ENCODE results near the gene OPRL1.
A peak's percentile ranks its signal among the peaks of the same experiment; 100 is the strongest.
"Not testable (repeated sequence)": the region's sequence is repeated elsewhere in the genome, so short reads cannot be mapped to it uniquely, and the experiment has no call there.

OPRL1 gene

GRCh38 chr20:64119301-64119680 is 39.4 kb downstream of the OPRL1 start:
- Mint-ChIP-seq H3K36me3 (no peaks in the 10 kb centered on the region), H3K4me1 (peaks cover 7% of the 10 kb centered on the region), H3K4me3 (no peak overlapping the region), H3K27ac (peak overlapping the region; percentile 43), H3K9me3 (no peaks in the 10 kb centered on the region), H3K27me3 (no peaks in the 10 kb centered on the region)

GRCh38 chr20:64119681-64120341 is 39.9 kb downstream of the OPRL1 start:
- Mint-ChIP-seq H3K27ac (peak overlapping the region; percentile 77), H3K9me3 (no peaks in the 10 kb centered on the region), H3K4me3 (peak overlapping the region; percentile 74), H3K4me1 (peaks cover 7% of the 10 kb centered on the region), H3K36me3 (no peaks in the 10 kb centered on the region), H3K27me3 (no peaks in the 10 kb centered on the region)

- no peak overlapping the region for H3K4me3 Mint-ChIP-seq
- H3K9me3 Mint-ChIP-seq = no peaks in the 10 kb centered on the region
- no peaks in the 10 kb centered on the region for H3K27me3 Mint-ChIP-seq
- no peak overlapping the region for H3K27ac Mint-ChIP-seq
- H3K36me3 Mint-ChIP-seq = no peaks in the 10 kb centered on the region
- H3K4me1 Mint-ChIP-seq = peaks cover 7% of the 10 kb centered on the region
Measured at GRCh38 chr20:64121586-64121985, 41.7 kb downstream of the OPRL1 start.

GRCh38 chr20:64122927-64123326 is 43.0 kb downstream of the OPRL1 start:
- not testable (repeated sequence) for H3K27ac Mint-ChIP-seq, H3K36me3 Mint-ChIP-seq, H3K4me3 Mint-ChIP-seq, H3K9me3 Mint-ChIP-seq, H3K27me3 Mint-ChIP-seq, H3K4me1 Mint-ChIP-seq

- not testable (repeated sequence) for H3K36me3 Mint-ChIP-seq
Measured at GRCh38 chr20:64123517-64123916, 43.6 kb downstream of the OPRL1 start.

GRCh38 chr20:64129146-64129782 is 49.4 kb downstream of the OPRL1 start:
- peaks cover 10% of the 10 kb centered on the region for H3K27me3 Mint-ChIP-seq
- no peaks in the 10 kb centered on the region for H3K4me1 Mint-ChIP-seq
- no peaks in the 10 kb centered on the region for H3K9me3 Mint-ChIP-seq
- H3K4me3 Mint-ChIP-seq = no peak overlapping the region
- H3K36me3 Mint-ChIP-seq = no peaks in the 10 kb centered on the region
- no peak overlapping the region for H3K27ac Mint-ChIP-seq

More at GRCh38 chr20:64123517-64123916, 43.6 kb downstream of the OPRL1 start:
- H3K27me3 Mint-ChIP-seq, H3K4me3 Mint-ChIP-seq, H3K9me3 Mint-ChIP-seq, H3K27ac Mint-ChIP-seq, H3K4me1 Mint-ChIP-seq: not testable (repeated sequence)

- no peak overlapping the region for H3K27ac Mint-ChIP-seq
Measured at GRCh38 chr20:64130271-64130670, 50.4 kb downstream of the OPRL1 start.

GRCh38 chr20:64130876-64131275 is 51.0 kb downstream of the OPRL1 start:
- H3K9me3 Mint-ChIP-seq = no peaks in the 10 kb centered on the region
- H3K4me3 Mint-ChIP-seq = no peak overlapping the region
- no peaks in the 10 kb centered on the region for H3K4me1 Mint-ChIP-seq
- peak overlapping the region; percentile 51 for H3K27ac Mint-ChIP-seq
- peaks cover 10% of the 10 kb centered on the region for H3K27me3 Mint-ChIP-seq
- H3K36me3 Mint-ChIP-seq = no peaks in the 10 kb centered on the region

More at GRCh38 chr20:64130271-64130670, 50.4 kb downstream of the OPRL1 start:
- Mint-ChIP-seq H3K27me3 (peaks cover 10% of the 10 kb centered on the region), H3K4me1 (no peaks in the 10 kb centered on the region), H3K36me3 (no peaks in the 10 kb centered on the region), H3K4me3 (no peak overlapping the region), H3K9me3 (no peaks in the 10 kb centered on the region)

- Mint-ChIP-seq H3K27me3 (peaks cover 10% of the 10 kb centered on the region), H3K27ac (no peak overlapping the region), H3K4me3 (no peak overlapping the region), H3K4me1 (no peaks in the 10 kb centered on the region), H3K36me3 (no peaks in the 10 kb centered on the region), H3K9me3 (no peaks in the 10 kb centered on the region)
Measured at GRCh38 chr20:64131406-64131805, 51.5 kb downstream of the OPRL1 start.

- Mint-ChIP-seq H3K27ac (no peak overlapping the region), H3K4me1 (no peaks in the 10 kb centered on the region), H3K9me3 (no peaks in the 10 kb centered on the region), H3K27me3 (peaks cover 8% of the 10 kb centered on the region), H3K36me3 (no peaks in the 10 kb centered on the region), H3K4me3 (no peak overlapping the region)
Measured at GRCh38 chr20:64133951-64134407, 54.1 kb downstream of the OPRL1 start.

GRCh38 chr20:64134744-64135143 is 54.9 kb downstream of the OPRL1 start:
- not testable (repeated sequence) for H3K9me3 Mint-ChIP-seq

GRCh38 chr20:64136004-64136710 is 56.3 kb downstream of the OPRL1 start:
- no peaks in the 10 kb centered on the region for H3K4me1 Mint-ChIP-seq
- H3K27me3 Mint-ChIP-seq = no peaks in the 10 kb centered on the region
- H3K36me3 Mint-ChIP-seq = no peaks in the 10 kb centered on the region
- no peak overlapping the region for H3K27ac Mint-ChIP-seq
- no peaks in the 10 kb centered on the region for H3K9me3 Mint-ChIP-seq
- H3K4me3 Mint-ChIP-seq = no peak overlapping the region

More at GRCh38 chr20:64134744-64135143, 54.9 kb downstream of the OPRL1 start:
- not testable (repeated sequence) for H3K27me3 Mint-ChIP-seq, H3K4me1 Mint-ChIP-seq, H3K36me3 Mint-ChIP-seq, H3K4me3 Mint-ChIP-seq, H3K27ac Mint-ChIP-seq

- no peaks in the 10 kb centered on the region for H3K9me3 Mint-ChIP-seq
- H3K36me3 Mint-ChIP-seq = no peaks in the 10 kb centered on the region
- H3K27ac Mint-ChIP-seq = no peak overlapping the region
- no peak overlapping the region for H3K4me3 Mint-ChIP-seq
- no peaks in the 10 kb centered on the region for H3K4me1 Mint-ChIP-seq
- H3K27me3 Mint-ChIP-seq = peaks cover 2% of the 10 kb centered on the region
Measured at GRCh38 chr20:64137598-64138031, 57.7 kb downstream of the OPRL1 start.

- H3K27ac Mint-ChIP-seq = no peak overlapping the region
Measured at GRCh38 chr20:64138276-64138815, 58.5 kb downstream of the OPRL1 start.

GRCh38 chr20:64139199-64140060 is 59.5 kb downstream of the OPRL1 start:
- Mint-ChIP-seq H3K4me3 (no peak overlapping the region), H3K4me1 (no peaks in the 10 kb centered on the region), H3K27ac (no peak overlapping the region), H3K9me3 (no peaks in the 10 kb centered on the region), H3K27me3 (peaks cover 2% of the 10 kb centered on the region), H3K36me3 (no peaks in the 10 kb centered on the region)

More at GRCh38 chr20:64138276-64138815, 58.5 kb downstream of the OPRL1 start:
- no peaks in the 10 kb centered on the region for H3K9me3 Mint-ChIP-seq
- no peaks in the 10 kb centered on the region for H3K36me3 Mint-ChIP-seq
- H3K27me3 Mint-ChIP-seq = peaks cover 2% of the 10 kb centered on the region
- no peak overlapping the region for H3K4me3 Mint-ChIP-seq
- H3K4me1 Mint-ChIP-seq = no peaks in the 10 kb centered on the region

Data from activated naive CD4-positive, alpha-beta T cell treated with anti-CD3 and anti-CD28 coated beads, Interleukin-2, amount 50 U/mL, for 24 hours (primary cell).